T follicular helper cell (primary cell): ENCODE results near the gene FXYD6.

ENCODE experiments used
- DNase-seq: peaks from one replicate; pipeline ENCODE4 v3.0.0-alpha.2; 2020; ENCODE audit warnings: low read depth

The FXYD6 gene

GRCh38 chr11:117910525-117910924 lies 34.1 kb upstream of the FXYD6 start:
- DNase-seq = no peak

DNA sequence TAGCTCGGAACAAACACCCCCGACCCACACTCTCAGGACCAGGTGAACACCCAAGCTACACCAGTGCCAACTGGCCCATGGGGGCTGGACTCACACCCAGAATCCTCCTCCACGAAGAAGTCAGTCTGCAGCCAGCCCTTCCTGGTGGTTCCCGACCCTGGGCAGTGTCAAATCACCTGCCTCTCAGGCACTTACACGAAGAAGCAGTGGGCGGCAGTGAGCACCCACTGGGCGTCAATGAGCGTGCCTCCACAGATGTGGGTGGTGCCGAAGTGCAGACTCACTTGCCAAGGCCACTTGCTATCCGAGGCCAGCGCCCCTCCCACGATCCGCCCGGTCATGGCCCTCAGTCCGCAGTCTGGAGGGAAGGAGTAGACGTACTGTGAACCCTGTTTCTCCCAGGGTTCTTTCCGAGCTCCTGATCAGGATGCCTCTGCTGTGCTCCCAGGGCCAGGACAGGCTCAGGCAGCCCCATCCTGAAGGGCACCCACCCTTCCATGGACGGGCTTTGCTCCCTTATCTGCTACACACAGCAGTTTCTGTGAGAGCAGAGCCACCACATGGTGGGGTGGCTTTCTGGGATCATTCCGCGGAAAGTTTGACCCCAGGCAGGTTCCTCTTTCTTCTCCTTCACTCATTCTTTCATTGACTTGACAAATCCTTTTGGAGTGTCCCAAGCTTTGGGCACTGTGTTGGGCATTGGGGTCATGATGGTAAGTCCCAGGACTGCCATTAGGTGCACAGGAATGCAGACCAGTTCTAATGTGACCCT lies 33.3 kb upstream of the FXYD6 start:
- no peak for DNase-seq

- no peak for DNase-seq
These were observed 32.6 kb upstream of the FXYD6 start for GRCh38 chr11:117908959-117909610.

GRCh38 chr11:117908109-117908895 lies 31.8 kb upstream of the FXYD6 start:
- no peak for DNase-seq

- peak; percentile 26 for DNase-seq
These were observed 31.0 kb upstream of the FXYD6 start for GRCh38 chr11:117907276-117908108.

DNA sequence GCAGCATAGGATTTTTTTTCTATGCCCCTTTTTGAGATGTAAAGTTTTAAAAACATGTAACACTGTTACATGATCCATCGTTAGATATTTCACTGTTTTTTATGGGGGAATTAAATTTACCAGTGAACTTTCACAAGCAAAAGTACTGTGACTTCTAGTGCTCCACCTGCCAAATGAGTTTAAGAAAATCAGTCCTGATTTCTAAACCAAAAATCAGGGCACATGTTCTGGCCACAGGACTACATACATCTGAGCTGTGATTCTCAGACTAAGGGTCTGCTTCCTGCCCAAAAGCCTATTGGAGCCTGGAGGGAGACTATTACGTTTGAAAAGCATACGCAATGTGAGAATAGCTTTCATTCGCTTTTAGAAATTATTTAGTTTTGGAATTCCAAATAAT lies 30.3 kb upstream of the FXYD6 start:
- no peak for DNase-seq

- DNase-seq = no peak
These were observed 29.7 kb upstream of the FXYD6 start for GRCh38 chr11:117906126-117906525.

GRCh38 chr11:117905524-117905923 lies 29.1 kb upstream of the FXYD6 start:
- DNase-seq = no peak

GRCh38 chr11:117903505-117904382 lies 27.3 kb upstream of the FXYD6 start:
- no peak for DNase-seq

GRCh38 chr11:117902001-117902845 lies 25.8 kb upstream of the FXYD6 start:
- no peak for DNase-seq

DNA sequence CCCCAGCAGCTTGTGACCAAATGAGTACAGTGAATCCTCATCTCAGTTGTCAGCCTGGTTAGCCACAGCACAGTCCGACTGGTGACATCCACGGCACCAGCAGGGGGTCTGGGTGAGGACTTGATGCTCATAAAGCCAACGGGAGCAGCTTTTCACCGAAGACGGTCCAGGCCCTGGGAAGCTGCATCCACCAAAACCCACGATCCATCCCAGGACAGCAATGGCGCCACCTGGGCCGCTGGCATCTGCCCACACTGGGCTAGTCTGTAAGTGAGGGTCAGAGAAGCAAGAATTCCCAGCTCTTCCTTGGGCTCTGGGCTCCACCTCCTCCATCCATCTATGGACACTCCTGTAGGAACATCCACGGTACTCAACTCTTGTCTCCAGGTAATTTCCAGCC lies 25.1 kb upstream of the FXYD6 start:
- no peak for DNase-seq

- DNase-seq = no peak
These were observed 24.4 kb upstream of the FXYD6 start for GRCh38 chr11:117900720-117901440.

DNA sequence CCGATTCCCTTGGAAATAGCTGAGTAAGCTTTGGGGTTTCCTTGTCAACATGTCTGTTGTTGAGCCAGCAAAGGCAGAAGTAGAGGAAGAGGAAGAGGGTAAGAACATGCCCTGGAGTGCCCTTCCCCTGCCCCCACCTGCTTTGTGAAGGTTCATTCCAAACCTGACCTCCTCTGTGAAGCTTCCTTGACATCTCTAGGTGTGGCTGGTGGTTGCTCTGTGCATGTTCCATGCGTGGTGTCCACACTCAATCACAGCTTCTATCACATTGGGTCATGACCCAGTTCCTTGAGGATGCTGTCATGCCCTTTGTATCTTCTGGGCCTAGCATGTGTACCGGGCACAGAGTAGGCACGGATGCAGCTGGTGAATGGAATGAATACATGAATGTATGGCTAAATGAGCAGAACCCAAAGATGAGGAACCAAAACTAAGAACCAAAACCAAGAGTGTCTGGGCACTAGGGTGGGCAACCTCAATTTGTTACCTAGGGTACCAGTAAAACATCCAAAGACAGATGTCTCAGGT lies 23.7 kb upstream of the FXYD6 start:
- no peak for DNase-seq

GRCh38 chr11:117898059-117898458 lies 21.6 kb upstream of the FXYD6 start:
- no peak for DNase-seq

DNA sequence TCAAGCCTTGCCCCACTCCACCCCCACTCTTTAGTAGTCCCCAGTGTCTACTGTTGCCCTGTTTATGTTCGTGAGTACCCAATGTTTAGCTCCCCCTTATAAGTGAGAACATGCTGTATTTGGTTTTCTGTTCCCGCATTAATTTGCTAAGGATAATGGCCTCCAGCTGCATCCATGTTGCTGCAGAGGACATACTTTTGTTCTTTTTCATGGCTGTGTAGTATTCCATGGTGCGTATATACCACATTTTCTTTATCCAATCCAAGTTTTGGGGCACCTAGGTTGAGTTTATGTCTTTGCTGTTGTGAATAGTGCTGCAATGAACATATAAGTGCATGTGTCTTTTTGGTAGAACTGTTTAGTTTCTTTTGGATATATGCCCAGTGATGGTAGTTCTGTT lies 16.2 kb upstream of the FXYD6 start:
- DNase-seq = no peak

GRCh38 chr11:117891362-117891761 lies 14.9 kb upstream of the FXYD6 start:
- DNase-seq = no peak

GRCh38 chr11:117888139-117888566 lies 11.7 kb upstream of the FXYD6 start:
- DNase-seq = no peak

DNA sequence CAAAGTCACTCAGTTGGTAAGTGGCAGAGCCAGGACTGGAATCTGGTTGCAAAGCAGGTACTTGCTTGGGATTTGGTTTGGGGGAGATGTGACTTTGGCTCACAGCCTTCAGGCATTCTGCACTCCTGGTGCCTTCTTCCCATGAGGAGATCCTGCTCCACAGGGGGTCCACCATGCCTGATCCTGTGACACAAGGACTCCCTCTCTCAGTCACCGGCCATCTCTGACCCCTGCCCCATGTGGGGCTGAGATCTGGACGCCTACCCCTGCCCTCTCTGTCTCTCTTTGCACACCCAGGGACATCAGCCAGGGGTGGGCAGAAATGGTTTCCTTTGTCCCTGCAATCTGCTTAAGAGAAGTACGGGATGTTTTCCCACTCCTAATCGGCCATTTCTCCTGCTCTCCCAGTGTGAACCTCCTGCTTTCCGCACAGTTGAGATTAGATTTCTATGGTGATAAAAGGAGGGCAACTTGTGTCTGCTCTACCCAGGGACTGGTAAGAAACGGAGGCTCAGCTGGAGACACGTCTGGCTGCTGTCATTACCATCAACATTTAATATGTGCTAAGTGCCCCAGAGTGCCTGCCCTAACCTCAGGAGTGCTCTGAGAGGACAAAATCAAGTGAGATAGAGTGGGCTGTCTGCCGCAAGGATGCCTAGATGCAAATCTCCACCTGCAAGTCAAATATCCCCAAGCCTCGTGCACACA lies 11.1 kb upstream of the FXYD6 start:
- no peak for DNase-seq
